Parathyroid adenoma (tissue), 2 donors: Measurements from ENCODE around the gene MSH3.

Source experiments
- H2AFZ ChIP-seq: fragments of 300-600 bp; sonication (generic); one replicate; pipeline ENCODE4 v1.7.0; 2017; ENCODE audit warnings: antibody characterized with exemption, mild to moderate bottlenecking
- H3K27ac ChIP-seq: fragments of 300-600 bp; sonication (generic); one replicate; pipeline ENCODE4 v1.7.0; 2017
- H3K27me3 ChIP-seq: fragments of 300-600 bp; sonication (generic); one replicate; pipeline ENCODE4 v1.7.0; 2017; ENCODE audit warnings: low read length; ENCODE audit not compliant: control insufficient read depth, insufficient read depth
- H3K36me3 ChIP-seq: fragments of 300-600 bp; sonication (generic); one replicate; pipeline ENCODE4 v1.7.0; 2017; ENCODE audit warnings: low read length; ENCODE audit not compliant: control insufficient read depth, insufficient read depth
- H3K4me1 ChIP-seq: fragments of 300-600 bp; sonication (generic); one replicate; pipeline ENCODE4 v1.7.0; 2017; ENCODE audit warnings: control low read depth
- H3K4me2 ChIP-seq: fragments of 300-600 bp; sonication (generic); one replicate; pipeline ENCODE4 v1.7.0; 2017; ENCODE audit warnings: low read length
- H3K4me3 ChIP-seq: fragments of 300-600 bp; sonication (generic); one replicate; pipeline ENCODE4 v1.7.0; 2017; ENCODE audit warnings: low read depth, low read length
- H3K79me2 ChIP-seq: fragments of 300-600 bp; sonication (generic); one replicate; pipeline ENCODE4 v1.7.0; 2017; ENCODE audit warnings: control low read depth
- H3K9ac ChIP-seq: fragments of 300-600 bp; sonication (generic); one replicate; pipeline ENCODE4 v1.7.0; 2017; ENCODE audit warnings: mild to moderate bottlenecking
- H3K9me3 ChIP-seq: fragments of 300-600 bp; sonication (generic); one replicate; pipeline ENCODE4 v1.7.0; 2017; ENCODE audit warnings: low read length; ENCODE audit not compliant: control insufficient read depth
- CTCF ChIP-seq: fragments of 300-600 bp; sonication (generic); IDR thresholded peaks from one replicate; pipeline ENCODE4 v1.7.0; 2017; ENCODE audit warnings: antibody characterized with exemption, mild to moderate bottlenecking
- donor health status: primary hyperparathyroidism.

MSH3 gene

GRCh38 chr5:80798633-80799032, 144.2 kb downstream of the MSH3 start:
- no peaks in the 10 kb centered on the region for H3K79me2 ChIP-seq
- no peaks in the 10 kb centered on the region for H3K4me1 ChIP-seq
- H3K9ac ChIP-seq, result no peak overlapping the region
- no peak overlapping the region for H3K4me2 ChIP-seq
- peaks cover 2% of the 10 kb centered on the region for H3K36me3 ChIP-seq
- no peaks in the 10 kb centered on the region for H3K27me3 ChIP-seq
- no peak overlapping the region for H2AFZ ChIP-seq
- no peak for TF ChIP-seq CTCF
- no peak overlapping the region for H3K4me3 ChIP-seq
- no peak overlapping the region for H3K27ac ChIP-seq
- no peaks in the 10 kb centered on the region for H3K9me3 ChIP-seq

- Histone ChIP-seq H3K4me1 (no peaks in the 10 kb centered on the region), H2AFZ (no peak overlapping the region), H3K36me3 (peaks cover 2% of the 10 kb centered on the region), H3K4me2 (no peak overlapping the region), H3K79me2 (no peaks in the 10 kb centered on the region), H3K9me3 (no peaks in the 10 kb centered on the region), H3K9ac (no peak overlapping the region), H3K4me3 (no peak overlapping the region), H3K27ac (no peak overlapping the region), H3K27me3 (no peaks in the 10 kb centered on the region)
- TF ChIP-seq CTCF, result no peak
Measured at GRCh38 chr5:80799041-80799440, 144.6 kb downstream of the MSH3 start.

- H3K27me3 ChIP-seq, result no peaks in the 10 kb centered on the region
- peaks cover 2% of the 10 kb centered on the region for H3K36me3 ChIP-seq
- no peak overlapping the region for H2AFZ ChIP-seq
- H3K9ac ChIP-seq, result no peak overlapping the region
- H3K9me3 ChIP-seq, result no peaks in the 10 kb centered on the region
- H3K27ac ChIP-seq, result no peak overlapping the region
- no peak overlapping the region for H3K4me3 ChIP-seq
- no peaks in the 10 kb centered on the region for H3K79me2 ChIP-seq
- no peaks in the 10 kb centered on the region for H3K4me1 ChIP-seq
- TF ChIP-seq CTCF, result no peak
- H3K4me2 ChIP-seq, result no peak overlapping the region
Measured at GRCh38 chr5:80799573-80799972, 145.1 kb downstream of the MSH3 start.

GRCh38 chr5:80804332-80804731, 149.9 kb downstream of the MSH3 start:
- Histone ChIP-seq H3K4me3 (no peak overlapping the region), H3K9me3 (no peaks in the 10 kb centered on the region), H2AFZ (no peak overlapping the region), H3K4me1 (no peaks in the 10 kb centered on the region), H3K79me2 (no peaks in the 10 kb centered on the region), H3K9ac (no peak overlapping the region), H3K4me2 (no peak overlapping the region), H3K36me3 (peaks cover 2% of the 10 kb centered on the region), H3K27ac (no peak overlapping the region), H3K27me3 (no peaks in the 10 kb centered on the region)
- TF ChIP-seq CTCF, result no peak

- H3K9me3 ChIP-seq, result no peaks in the 10 kb centered on the region
- H3K27me3 ChIP-seq, result no peaks in the 10 kb centered on the region
- peaks cover 2% of the 10 kb centered on the region for H3K36me3 ChIP-seq
- no peak overlapping the region for H3K4me3 ChIP-seq
- no peak overlapping the region for H2AFZ ChIP-seq
- no peak overlapping the region for H3K9ac ChIP-seq
- TF ChIP-seq CTCF, result no peak
- H3K27ac ChIP-seq, result no peak overlapping the region
- no peaks in the 10 kb centered on the region for H3K4me1 ChIP-seq
- H3K4me2 ChIP-seq, result no peak overlapping the region
- H3K79me2 ChIP-seq, result no peaks in the 10 kb centered on the region
Measured at GRCh38 chr5:80805038-80805437, 150.6 kb downstream of the MSH3 start.
